GM19372 (cell line): ENCODE results near the gene MAGEC3.
"Not testable (repeated sequence)": the region's sequence is repeated elsewhere in the genome, so short reads cannot be mapped to it uniquely, and the experiment has no call there.

ENCODE experiments used
- ATAC-seq: cut with Tn5 transposase; IDR thresholded peaks from one replicate; pipeline ENCODE4 v1.9.1; 2021; ENCODE audit warnings: mild to moderate bottlenecking, low read depth, moderate library complexity; ENCODE audit not compliant: unreplicated experiment

Gene MAGEC3, protein sequence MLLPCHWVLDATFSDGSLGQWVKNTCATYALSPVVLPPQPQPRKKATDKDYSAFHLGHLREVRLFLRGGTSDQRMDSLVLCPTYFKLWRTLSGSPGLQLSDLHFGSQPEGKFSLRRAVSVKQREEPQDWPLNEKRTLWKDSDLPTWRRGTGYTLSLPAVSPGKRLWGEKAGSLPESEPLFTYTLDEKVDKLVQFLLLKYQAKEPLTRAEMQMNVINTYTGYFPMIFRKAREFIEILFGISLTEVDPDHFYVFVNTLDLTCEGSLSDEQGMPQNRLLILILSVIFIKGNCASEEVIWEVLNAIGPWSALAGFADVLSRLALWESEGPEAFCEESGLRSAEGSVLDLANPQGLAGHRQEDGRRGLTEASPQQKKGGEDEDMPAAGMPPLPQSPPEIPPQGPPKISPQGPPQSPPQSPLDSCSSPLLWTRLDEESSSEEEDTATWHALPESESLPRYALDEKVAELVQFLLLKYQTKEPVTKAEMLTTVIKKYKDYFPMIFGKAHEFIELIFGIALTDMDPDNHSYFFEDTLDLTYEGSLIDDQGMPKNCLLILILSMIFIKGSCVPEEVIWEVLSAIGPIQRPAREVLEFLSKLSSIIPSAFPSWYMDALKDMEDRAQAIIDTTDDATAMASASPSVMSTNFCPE

DNA sequence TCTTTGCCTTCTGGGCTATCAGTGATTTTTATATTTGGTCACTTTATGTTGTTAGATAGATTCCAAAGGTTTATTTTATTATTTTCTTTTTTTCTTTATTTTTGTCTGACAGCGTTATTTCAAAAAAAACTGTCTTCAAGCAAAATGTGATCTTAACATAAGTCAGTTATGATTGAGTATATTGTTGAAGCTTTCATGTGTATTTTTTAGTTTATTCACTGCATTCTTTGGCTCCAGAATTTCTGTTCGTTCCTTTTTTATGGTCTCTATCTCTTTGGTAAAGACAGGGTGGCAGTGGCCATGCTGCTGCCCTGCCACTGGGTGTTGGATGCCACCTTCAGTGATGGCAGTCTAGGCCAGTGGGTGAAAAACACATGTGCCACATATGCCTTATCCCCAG lies at the start of gene MAGEC3:
Gene MAGEC3, plus strand, starts transcription at position 301 of the 400 bp plus-strand sequence. Its CDS starts 0 bp downstream, at position 301.
- ATAC-seq, result no peak

DNA sequence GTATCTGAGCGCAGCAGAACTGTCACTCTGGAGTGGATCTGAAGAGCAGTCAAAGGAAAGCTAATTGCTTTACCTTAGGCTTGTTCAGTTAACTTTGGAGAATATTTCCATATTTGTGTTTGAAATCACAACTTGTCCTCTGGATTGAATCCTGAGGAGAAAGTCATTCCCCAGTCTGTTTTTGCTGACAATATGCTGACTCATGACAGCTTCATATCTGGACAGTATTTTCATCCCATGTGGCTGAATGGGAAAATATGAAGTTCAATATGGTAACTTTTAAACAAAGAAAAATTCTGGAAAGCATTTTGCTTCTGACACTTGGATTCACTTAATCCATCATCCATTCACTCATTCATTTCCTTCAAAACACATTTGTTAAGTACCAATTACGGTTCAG lies 46.3 kb upstream of the MAGEC3 start:
- ATAC-seq, result no peak

DNA sequence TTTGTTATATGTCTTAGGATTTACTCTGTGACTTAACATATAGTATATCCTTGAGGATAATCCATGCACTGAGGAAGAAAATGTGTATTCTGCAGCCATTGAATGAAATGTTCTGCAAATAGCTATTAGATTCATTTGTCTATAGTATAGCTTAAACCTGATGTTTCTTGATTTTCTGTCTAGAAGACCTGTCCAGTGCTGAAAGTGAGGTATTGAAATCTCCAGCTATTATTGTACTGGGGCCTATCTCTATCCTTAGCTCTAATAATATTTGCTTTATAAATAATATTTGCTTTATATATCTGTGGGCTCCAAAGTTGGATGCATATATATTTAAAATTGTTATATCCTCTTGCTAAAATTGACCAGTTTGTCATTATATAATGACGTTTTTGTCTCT lies 26.7 kb upstream of the MAGEC3 start:
- no peak for ATAC-seq

DNA sequence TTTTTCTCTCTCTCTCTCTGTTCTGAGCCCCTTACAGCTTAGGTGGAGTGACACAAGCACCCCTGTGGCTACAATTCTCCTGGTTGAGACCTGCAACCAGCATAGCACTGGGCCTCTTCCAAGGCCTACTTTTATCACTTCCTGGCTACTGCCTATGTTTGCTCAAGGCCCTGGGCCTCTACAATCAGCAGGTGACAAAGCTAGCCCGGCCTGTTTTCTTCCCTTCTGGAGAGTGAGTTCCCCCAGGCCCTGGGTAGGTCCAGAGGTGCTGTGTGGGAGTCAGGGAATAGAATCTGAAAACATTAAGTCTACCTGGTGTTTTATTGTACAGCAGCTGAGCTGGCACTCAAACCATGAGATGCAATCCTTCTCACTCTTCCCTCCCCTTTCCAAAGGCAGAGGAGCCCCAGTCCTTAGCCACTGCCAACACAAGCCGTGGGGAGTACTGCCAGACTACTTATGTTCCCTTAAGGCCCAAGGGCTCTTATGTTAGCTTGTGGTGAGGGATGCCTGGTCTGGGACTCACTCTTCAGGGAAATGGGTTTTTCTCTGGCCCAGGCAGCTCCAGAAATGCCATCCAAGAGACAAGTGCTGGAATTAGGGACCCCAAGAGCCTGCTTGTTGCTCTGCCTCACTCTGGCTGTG lies 23.8 kb upstream of the MAGEC3 start:
- no peak for ATAC-seq

DNA sequence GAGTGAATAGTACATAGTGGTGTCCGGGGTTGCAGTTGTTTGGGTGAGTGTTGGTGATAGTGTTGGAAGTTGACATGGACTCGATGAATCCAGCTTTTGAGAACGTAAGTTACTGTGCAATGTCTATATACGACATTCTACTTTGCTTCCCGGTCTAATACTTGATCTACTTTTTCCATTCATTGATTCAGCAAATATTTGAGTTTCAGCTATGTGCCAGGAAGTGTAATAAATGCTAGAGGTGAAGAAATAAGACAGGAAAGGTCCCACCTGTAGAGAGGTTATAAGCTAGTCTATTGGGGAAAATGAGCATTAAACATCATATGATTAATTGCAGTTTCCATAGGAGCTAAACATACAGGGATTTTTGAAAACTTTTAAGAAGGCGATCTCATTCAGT lies 22.2 kb upstream of the MAGEC3 start:
- no peak for ATAC-seq

DNA sequence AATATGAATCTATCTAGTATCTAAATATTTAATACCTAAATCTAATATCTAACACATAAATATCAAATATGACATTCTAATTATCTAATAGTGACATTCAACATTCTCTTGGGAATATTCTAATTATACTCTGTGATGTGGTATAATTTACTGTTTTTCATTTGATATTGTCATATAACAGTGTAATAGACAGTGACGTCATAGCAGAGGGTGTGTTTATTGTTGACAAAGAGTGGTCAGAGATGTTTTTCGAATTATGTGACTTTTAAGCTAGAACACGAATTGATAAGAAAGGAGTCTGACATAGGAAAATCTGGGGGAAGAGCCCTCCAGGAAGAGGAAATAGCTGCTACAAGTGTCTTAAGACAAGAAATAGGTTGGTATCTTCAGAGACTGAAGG lies 5.9 kb upstream of the MAGEC3 start:
- no peak for ATAC-seq

DNA sequence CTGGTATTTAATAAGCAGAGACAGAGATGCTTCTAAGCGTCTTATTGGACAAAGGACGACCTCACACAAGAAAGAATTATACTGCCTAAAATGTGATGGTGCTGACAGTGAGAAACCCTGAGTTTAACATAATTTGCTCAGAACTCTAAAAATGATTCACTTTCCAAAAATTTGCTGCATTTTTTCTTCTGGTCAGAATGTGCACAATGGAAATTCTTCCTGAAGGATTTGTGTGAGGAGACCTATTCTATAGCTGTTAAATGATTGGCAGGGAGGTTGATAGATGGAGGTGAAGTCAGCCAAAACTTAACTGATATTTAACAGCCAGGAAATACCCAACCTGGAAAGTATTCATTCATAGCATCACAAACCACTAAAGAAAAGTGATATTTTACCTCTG lies 1.7 kb downstream of the MAGEC3 start:
- ATAC-seq, result no peak

DNA sequence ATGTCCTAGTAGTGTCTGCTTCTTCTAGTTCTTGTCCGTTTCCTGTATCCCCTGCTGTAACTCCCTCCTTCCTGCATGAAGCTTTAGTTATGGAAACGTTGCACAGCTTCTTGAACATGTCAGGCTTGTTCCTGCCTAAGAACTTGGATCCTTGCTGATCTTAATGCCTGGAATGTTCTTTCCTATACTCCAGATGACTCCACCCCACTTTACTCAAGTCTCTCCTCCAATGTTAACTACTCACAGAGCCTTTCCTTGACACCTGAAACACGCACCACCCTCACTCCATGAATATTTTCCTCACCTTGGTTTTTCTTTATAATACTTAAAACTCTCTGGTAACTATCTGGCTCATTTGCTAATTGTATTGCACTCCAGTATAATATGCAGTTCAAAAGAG lies 19.4 kb downstream of the MAGEC3 start:
- ATAC-seq, result no peak

DNA sequence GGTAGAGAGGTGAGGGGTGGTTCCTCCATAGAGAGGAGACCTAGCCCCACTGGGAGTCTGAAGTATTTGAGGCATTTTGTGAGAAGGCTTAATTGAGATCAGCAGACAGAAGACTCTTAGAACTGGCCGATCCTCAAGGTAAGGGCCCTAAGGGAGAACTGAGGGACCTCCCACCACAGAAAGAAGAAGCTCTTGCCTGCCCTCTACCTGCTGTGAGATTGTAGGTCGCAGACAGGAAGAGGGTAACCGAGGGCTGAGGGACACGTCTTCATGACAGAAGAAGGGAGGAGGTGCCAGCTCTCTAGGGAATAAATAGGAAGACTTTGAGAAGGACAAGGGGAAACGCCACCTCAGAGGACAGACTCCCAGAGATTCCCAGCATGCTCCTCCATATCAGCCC lies 41.5 kb downstream of the MAGEC3 start:
- no peak for ATAC-seq

DNA sequence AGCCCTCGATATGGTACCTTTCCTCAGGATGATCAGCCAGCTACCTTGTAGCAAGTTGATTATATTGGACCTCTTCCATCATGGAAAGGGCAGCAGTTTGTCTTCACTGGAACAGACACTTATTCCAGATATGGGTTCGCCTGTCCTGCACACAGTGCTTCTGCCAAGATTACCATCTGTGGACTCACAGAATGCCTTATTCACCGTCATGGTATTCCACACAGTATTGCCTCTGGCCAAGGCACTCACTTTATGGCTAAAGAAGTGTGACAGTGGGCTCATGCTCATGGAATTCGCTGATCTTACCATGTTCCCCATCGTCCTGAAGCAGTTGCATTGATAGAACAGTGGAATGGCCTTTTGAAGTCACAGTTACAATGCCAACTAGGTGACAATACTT lies 50.7 kb downstream of the MAGEC3 start:
- not testable (repeated sequence) for ATAC-seq

DNA sequence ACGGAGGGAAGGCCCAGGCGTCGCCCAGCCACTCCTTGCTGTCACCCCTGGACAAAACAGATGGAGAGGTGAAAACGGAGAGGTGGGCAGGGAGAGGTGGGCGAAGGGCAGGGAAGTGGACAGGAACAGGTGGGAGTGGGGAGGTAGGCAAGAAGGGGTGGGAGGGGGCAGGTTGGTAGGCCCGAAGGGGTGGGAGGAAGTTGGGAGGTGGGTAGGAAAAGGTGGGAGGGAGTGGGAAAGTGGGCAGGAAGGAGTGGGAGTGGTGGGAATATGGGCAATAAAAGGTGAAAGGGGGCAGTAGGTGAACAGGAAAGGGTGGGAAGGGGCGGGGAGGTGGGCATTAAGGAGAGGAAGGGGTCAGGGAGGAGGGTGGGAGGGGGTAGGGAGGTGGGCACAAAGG lies 56.6 kb downstream of the MAGEC3 start:
- no peak for ATAC-seq

DNA sequence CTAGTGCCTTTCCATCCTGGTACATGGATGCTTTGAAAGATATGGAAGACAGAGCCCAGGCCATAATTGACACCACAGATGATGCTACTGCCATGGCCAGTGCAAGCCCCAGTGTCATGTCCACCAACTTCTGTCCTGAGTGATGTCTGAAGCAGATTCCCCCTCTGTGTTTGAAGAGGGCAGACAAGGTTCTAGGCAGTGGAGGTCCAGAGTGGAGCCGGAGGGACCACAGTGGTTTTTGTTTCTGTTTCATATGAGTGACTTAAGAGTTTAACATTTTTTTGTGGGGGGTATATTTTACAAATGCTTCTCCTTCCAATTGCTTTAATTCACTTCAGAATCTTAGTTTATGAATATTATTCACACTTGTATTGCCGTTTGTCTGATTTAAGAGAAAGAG lies 59.6 kb downstream of the MAGEC3 start:
- ATAC-seq, result no peak

DNA sequence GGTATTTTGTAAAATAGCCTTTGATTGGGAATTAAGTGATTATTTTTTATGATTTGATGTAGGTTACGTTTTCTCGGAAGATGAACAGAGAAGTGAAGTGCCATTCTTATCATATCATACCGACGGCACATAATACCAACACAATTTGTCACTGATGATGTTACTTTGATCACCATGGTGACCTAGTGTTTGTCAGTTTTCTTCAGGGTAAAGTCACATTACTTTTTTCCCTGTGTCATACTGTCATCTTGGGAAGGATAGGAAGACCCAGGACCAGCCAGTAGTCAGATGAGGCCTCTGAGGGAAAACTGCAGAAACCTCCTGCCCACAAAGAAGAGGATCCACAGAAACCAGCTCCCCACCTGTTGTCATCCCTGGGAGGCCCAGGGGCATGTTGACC lies 64.2 kb downstream of the MAGEC3 start:
- no peak for ATAC-seq

DNA sequence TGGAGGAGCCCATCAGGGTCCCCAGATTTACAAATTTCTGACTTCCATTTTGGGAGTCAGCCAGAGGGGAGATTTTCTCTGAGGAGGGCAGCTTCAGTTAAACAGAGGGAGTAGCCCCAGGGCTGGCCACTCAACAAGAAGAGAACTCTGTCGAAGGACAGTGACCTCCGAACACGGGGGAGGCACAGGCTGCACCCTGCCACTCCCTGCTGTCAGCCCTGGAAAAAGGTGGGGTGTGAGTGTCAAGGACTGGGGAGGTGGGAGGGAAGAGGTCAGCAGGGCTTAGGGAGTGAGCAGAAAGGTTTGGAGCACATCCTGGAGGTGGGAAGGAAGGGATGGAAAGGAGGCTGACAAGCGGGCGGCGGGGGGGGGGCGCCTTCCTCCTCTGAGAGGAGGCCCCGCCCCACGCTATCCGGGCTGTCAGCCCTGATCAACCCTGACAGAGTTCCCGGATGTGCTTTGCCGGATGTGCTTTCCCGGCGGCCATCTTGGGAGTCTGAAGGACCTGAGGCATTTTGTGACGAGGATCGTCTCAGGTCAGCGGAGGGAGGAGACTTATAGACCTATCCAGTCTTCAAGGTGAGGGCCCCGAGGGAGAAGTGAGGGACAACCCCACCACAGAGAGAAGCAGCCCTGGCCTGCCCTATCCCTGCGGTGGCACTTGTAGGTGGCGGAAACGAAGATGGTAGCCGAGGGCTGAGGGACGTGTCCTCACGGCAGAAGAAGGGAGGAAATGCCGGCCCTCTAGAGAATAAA lies 65.5 kb downstream of the MAGEC3 start, which contains the start of gene MAGEC1:
Gene MAGEC1, plus strand, starts transcription at position 495 of the 756 bp plus-strand sequence. CDS start 1,179 bp downstream, outside the sequence.
- ATAC-seq, result no peak

DNA sequence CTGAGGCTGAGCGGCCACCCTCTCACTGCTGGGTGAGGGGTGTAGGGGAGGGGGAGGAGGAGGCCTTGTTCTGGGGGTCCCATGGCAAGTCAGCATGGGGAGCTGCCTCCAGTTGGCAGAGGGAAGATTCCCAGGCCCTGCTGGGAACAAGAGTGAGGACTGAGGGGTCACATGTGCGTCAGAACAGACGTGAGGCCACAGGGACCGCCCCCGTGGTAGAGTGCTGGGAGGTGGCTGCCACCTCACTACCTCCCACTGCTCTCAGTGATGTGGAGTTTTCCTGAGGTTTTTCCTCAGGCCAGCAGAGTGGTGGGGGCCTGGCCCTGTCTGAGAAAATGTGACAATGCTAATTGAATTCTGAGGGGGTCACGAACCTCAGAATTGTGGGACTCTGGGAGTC lies 66.1 kb downstream of the MAGEC3 start:
- no peak for ATAC-seq

DNA sequence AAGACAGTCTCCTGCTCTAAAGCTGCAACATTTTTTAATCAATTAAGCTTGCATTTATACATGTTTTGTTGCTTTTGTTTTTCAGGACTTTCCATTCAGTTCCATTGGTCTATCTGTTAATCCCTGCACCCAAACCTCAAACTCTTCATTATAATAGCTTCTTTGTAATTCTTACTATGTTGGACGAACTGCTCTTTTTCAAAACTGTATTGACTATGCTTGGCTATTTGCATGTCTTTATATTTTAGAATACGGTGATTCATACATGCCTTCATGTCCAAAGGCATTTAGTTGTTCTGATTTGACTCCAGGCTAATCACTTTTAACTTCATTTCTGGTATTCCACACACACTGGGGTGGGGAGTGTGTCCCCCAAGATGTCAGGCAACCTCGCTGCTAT lies 79.7 kb downstream of the MAGEC3 start:
- no peak for ATAC-seq

DNA sequence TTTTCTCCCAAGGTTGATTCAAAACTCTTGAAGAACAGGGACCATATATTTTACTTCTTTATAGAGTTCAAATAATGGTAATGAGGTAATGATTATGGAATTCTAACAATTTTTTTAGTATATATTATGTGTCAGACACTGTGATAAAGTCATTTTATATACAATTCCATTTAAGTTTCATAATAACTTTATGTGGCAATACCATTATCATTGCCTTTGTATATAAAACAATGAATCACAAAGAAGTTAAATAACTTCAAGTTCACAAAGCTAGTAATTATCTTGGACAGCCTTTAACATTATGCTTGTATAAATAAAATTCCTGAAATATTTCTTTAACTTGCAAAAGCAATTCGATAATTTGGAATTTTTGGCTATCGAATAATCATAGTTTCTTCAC lies 86.2 kb downstream of the MAGEC3 start:
- ATAC-seq, result no peak

DNA sequence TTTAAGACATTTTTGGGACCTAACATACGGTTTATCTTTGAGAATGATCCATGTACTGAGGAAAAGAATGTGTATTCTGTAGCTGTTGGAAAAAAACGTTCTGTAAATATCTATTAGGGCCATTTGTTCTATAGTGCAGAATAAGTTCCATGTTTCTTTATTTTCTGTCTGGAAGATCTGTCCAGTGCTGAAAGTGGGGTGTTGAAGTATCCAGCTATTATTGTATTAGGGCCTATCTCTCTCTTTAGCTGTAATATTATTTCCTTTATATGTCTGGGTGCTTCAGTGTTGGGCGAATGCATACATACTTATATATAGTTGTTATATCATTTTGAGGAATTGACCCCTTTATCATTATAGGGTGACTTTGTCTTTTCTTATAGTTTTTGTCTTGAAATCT lies 90.3 kb downstream of the MAGEC3 start:
- ATAC-seq, result no peak

DNA sequence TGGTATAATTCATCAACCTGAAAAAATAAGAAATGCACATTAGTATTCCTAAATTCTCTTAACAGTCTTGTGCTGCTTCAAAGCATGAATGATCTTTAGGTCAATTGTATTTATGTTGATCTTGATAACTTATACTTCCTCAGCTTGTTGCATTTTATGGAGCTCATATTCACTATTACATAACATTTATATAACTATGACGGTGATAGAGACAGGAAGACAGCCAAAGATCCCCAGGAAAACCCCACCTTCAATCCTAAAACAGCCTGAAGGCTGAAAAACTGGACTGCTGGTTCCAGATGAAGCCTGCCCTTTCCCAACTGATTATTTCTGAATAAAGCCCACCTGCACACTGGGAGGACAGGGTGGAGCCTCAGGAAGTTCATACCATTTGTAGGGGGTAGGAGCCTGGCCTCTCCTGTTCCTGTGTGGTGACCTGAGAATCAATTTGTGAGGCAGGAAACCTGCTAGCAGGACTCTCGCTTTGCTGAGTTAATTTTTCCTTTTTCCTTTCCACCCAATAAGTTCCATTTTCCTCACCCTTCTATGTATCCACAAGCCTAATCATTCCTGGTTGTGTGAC lies 96.0 kb downstream of the MAGEC3 start:
- ATAC-seq, result no peak

DNA sequence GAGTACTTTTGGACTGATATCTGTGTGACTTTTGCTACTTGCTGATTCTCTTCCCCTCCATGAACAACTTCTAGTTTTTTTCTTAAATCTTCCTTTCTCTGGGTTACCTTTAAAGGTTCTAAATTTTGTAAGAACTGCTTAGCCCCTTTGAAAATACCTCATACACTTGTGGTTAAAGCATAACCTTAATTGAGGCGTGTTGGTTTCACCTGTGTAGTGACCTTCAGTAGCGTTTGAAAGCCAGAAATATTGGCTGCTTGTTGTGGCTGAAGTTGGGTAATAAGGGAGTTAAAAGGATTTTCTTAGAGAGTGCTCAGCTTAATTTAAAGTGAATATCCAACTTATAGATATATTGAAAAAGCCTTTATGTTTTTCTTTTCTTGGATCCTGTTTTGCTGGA lies 97.5 kb downstream of the MAGEC3 start:
- no peak for ATAC-seq
